Chondrocyte (in vitro differentiated cells): ENCODE results near the gene LHFPL2. TPM values are rescaled to one million over a fixed set of nuclear protein-coding genes. Genes with fewer than 3 reads are reported as not detected.
A peak's percentile ranks its signal among the peaks of the same experiment; 100 is the strongest.

Experiments used
- DNase-seq: peaks from one replicate; pipeline ENCODE4 v3.0.0; 2021; ENCODE audit warnings: mixed read lengths, low spot score
- H3K27ac Mint-ChIP-seq: one replicate; pipeline ENCODE4 v1.8.0; 2021; ENCODE audit warnings: mild to moderate bottlenecking, moderate library complexity, mixed read lengths; ENCODE audit not compliant: unreplicated experiment
- H3K27me3 Mint-ChIP-seq: 2 replicates; pipeline ENCODE4 v1.8.0; 2021; ENCODE audit warnings: low read depth, mixed read lengths
- H3K36me3 Mint-ChIP-seq: 2 replicates; pipeline ENCODE4 v1.8.0; 2021; ENCODE audit warnings: low read depth, mixed read lengths
- H3K4me1 Mint-ChIP-seq: 2 replicates; pipeline ENCODE4 v1.8.0; 2021; ENCODE audit warnings: low read depth, mild to moderate bottlenecking, mixed read lengths
- H3K4me3 Mint-ChIP-seq: one replicate; pipeline ENCODE4 v1.8.0; 2021; ENCODE audit warnings: mild to moderate bottlenecking, moderate library complexity, mixed read lengths; ENCODE audit not compliant: unreplicated experiment
- H3K9me3 Mint-ChIP-seq: 2 replicates; pipeline ENCODE4 v1.8.0; 2021; ENCODE audit warnings: low read depth, mixed read lengths
- total RNA-seq: library from RNA; stranded (reverse); gene quantifications from 3 replicates; pipeline ENCODE4 v1.2.1, GENCODE V29; 2021
- TF ChIP-seq, protein P1 (sequence below): fragments of 200-600 bp; sonication (generic); IDR thresholded peaks from 2 replicates; pipeline ENCODE4 v1.5.0; 2021; ENCODE audit warnings: antibody characterized with exemption, mild to moderate bottlenecking, moderate library complexity

LHFPL2 gene
- total RNA-seq, 1 donor from 2014 or later, result 49.4 TPM

DNA sequence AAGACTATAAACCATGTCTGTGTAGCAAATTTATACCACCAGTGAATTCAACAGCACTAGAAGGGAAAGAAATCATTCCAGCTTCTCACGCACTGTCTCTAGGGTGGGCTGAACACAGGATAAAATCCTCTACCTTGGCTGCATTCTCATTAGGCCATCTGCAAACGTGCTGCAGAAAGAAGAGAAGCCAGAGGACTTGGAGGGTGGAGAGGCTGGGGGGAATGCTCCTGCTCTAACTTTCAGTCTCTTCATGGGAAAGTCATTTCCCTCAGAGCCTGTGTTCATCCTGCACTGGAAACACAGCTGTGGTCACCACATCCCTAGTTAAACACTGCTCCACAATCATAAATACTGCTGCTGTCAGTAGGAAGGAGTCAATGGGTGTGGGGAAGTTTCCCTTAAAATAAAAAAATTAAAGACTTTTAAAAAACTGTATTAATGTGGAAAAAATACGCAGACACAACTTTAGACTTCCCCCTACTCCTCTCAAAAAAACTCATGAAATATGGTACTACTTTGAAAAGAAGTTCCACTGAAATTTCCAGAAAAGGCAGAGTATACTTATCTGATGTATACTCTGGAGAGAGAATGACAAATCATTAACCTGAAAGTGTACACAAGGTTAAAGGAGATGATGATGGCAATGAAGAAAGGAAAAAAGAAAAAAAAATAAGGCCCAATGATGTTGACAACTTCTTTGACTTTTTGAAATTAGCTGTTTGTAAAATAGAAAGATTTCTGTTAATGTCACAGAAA is 46.8 kb downstream of the LHFPL2 start:
- Mint-ChIP-seq H3K4me3 (no peak overlapping the region), H3K36me3 (peaks cover 2% of the 10 kb centered on the region), H3K9me3 (no peaks in the 10 kb centered on the region), H3K27ac (peak overlapping the region; percentile 84), H3K4me1 (peaks cover 79% of the 10 kb centered on the region), H3K27me3 (no peaks in the 10 kb centered on the region)
- no peak for DNase-seq
- TF ChIP-seq, protein P1, sequence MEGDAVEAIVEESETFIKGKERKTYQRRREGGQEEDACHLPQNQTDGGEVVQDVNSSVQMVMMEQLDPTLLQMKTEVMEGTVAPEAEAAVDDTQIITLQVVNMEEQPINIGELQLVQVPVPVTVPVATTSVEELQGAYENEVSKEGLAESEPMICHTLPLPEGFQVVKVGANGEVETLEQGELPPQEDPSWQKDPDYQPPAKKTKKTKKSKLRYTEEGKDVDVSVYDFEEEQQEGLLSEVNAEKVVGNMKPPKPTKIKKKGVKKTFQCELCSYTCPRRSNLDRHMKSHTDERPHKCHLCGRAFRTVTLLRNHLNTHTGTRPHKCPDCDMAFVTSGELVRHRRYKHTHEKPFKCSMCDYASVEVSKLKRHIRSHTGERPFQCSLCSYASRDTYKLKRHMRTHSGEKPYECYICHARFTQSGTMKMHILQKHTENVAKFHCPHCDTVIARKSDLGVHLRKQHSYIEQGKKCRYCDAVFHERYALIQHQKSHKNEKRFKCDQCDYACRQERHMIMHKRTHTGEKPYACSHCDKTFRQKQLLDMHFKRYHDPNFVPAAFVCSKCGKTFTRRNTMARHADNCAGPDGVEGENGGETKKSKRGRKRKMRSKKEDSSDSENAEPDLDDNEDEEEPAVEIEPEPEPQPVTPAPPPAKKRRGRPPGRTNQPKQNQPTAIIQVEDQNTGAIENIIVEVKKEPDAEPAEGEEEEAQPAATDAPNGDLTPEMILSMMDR, result no peak

DNA sequence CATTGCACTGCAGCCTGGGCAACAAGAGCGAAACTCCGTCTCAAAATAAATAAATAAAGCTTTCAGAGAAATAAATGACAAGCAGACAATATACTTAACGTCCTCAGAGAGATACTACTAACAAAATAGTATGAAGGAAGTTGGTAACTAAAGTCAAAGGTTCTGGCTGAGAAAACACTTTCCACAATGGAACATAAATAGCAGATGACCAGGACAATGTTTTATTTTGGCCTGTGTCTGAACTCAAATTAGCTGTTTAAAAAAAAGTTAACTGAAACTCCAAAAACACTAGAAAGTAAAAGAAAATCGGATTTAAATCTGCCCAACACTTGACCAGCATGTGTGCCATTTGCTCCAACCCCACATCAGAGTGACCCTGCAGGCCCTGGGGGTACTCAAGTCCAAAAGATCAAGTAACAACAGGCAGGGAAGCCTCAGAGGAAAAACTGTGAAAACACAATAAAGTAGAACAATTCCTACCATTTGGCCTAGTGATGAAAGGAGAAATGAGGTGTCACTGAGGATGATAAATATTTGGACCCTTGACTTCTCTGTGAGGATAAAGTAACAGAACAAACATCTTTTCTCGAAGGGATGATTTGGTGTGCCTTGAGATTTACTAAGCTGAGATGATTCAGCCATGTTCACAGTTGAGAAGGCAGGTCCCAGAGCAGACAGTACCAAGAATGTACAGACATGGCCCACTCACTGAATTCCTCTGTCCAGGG is 47.7 kb downstream of the LHFPL2 start:
- TF ChIP-seq, protein P1, result no peak
- peaks cover 79% of the 10 kb centered on the region for H3K4me1 Mint-ChIP-seq
- no peak overlapping the region for H3K4me3 Mint-ChIP-seq
- H3K27ac Mint-ChIP-seq, result peak overlapping the region; percentile 84
- no peaks in the 10 kb centered on the region for H3K27me3 Mint-ChIP-seq
- no peaks in the 10 kb centered on the region for H3K9me3 Mint-ChIP-seq
- DNase-seq, result no peak
- H3K36me3 Mint-ChIP-seq, result peaks cover 2% of the 10 kb centered on the region

DNA sequence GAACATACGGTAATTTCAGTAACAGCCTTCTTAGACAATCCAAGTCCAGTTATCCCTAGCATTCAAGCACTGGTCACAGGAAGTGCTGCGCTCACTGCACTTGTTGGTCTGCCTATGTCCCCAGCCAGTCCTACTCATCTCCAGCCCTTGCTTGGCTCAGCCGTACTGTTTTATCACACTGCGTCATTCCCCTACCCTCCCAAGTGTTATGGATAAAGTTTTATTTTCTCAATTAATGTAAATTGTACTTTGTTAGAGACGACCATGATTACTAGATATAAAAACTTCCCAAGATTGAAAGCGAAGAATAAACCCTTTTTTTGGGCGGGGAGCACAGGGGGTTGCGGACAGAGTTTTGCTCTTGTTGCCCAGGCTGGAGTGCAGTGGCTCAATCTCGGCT is 49.6 kb downstream of the LHFPL2 start:
- no peaks in the 10 kb centered on the region for H3K27me3 Mint-ChIP-seq
- TF ChIP-seq, protein P1, result no peak
- H3K27ac Mint-ChIP-seq, result no peak overlapping the region
- H3K36me3 Mint-ChIP-seq, result peaks cover 2% of the 10 kb centered on the region
- H3K4me3 Mint-ChIP-seq, result no peak overlapping the region
- DNase-seq, result no peak
- peaks cover 83% of the 10 kb centered on the region for H3K4me1 Mint-ChIP-seq
- no peaks in the 10 kb centered on the region for H3K9me3 Mint-ChIP-seq

DNA sequence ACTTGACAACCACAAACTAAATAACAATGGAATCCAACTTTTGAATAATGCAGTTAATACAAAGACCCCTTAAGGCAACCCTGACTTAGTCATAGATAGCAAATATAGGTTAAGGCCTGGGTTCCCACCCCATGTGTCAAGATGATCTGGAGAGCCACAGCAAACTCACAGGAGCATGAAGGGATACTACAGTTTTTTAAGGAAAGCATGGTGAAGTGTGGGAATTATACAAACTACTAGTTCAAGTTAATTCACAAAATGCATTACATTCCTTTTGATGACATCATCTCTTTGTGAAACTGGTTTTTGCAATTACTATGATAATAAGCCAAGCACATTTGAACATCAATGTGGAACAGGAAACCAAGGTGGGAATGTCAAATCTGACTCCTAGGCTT is 50.6 kb downstream of the LHFPL2 start:
- Mint-ChIP-seq H3K27me3 (no peaks in the 10 kb centered on the region), H3K4me3 (no peak overlapping the region), H3K36me3 (peaks cover 2% of the 10 kb centered on the region), H3K4me1 (peaks cover 93% of the 10 kb centered on the region), H3K9me3 (no peaks in the 10 kb centered on the region), H3K27ac (peak overlapping the region; percentile 77)
- TF ChIP-seq, protein P1, result no peak
- DNase-seq, result no peak

DNA sequence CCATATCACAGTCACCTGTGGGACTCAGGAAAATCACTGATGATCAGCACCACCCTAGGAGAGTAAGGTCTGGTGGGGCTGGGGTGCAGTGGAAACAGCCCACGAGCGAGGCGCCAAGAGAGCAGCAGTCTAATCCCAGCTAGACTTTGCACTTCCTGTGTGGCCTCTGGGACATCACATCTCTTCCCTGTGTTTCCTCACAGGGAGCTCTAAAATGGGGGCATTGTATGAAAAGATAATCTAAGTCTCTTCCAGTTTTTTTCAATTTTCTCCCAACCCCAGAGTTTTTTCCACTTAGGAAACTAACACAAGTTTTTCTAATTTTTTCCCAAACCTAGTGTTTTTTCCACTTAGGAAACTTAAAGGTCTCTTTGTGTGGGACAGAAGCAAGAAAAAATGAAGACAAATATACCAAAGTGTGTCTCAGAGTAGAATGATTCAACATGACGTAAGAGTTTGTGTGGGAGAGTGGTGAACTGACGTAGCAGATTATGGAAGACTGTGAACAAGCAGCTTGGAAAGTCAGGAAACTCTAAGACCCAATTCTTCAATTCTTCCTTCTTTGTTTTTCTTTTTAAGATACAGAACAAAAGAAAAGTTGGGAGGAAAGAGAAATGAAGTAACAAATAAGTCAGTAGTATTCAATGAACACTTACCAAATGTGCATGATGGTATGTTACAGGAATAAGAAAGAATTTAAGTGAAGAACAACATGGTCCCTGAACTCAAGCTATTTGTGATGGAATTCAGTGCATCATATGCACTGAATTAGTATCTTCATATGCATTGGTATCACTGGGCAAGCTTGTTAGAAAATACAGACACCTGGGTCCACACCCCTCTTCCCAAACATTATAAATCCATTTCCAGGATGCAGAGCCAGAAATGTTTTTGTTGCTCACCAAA is 51.3 kb downstream of the LHFPL2 start:
- DNase-seq, result no peak

More for the DNA sequence above, 51.3 kb downstream of the LHFPL2 start:
- peaks cover 97% of the 10 kb centered on the region for H3K4me1 Mint-ChIP-seq
- no peak overlapping the region for H3K4me3 Mint-ChIP-seq
- peak overlapping the region; percentile 77 for H3K27ac Mint-ChIP-seq
- H3K27me3 Mint-ChIP-seq, result no peaks in the 10 kb centered on the region
- H3K9me3 Mint-ChIP-seq, result no peaks in the 10 kb centered on the region
- TF ChIP-seq, protein P1, result no peak
- H3K36me3 Mint-ChIP-seq, result peaks cover 1% of the 10 kb centered on the region
